GM21381 (cell line): ENCODE results near the gene PDSS2.
"Not testable (repeated sequence)": the region's sequence is repeated elsewhere in the genome, so short reads cannot be mapped to it uniquely, and the experiment has no call there.

Experiments
- ATAC-seq: cut with Tn5 transposase; IDR thresholded peaks from one replicate; pipeline ENCODE4 v1.9.1; 2021; ENCODE audit warnings: mild to moderate bottlenecking, moderate library complexity; ENCODE audit not compliant: unreplicated experiment

The PDSS2 gene

GRCh38 chr6:107459283-107460082 lies at the start of gene PDSS2:
TSS of gene PDSS2 (minus strand) at chr6:107459564. CDS start at chr6:107459285, 279 bp downstream.
- ATAC-seq: peak; percentile 92

- ATAC-seq: no peak
Measured at GRCh38 chr6:107506145-107506544, 46.8 kb upstream of the PDSS2 start.

GRCh38 chr6:107504270-107505026 lies 45.1 kb upstream of the PDSS2 start:
- ATAC-seq: no peak

GRCh38 chr6:107496892-107497684 lies 37.7 kb upstream of the PDSS2 start:
- ATAC-seq: no peak

GRCh38 chr6:107495971-107496370 lies 36.6 kb upstream of the PDSS2 start:
- no peak for ATAC-seq

- ATAC-seq: no peak
Measured at GRCh38 chr6:107495196-107495643, 35.9 kb upstream of the PDSS2 start.

- ATAC-seq: no peak
Measured at GRCh38 chr6:107493158-107494057, 34.0 kb upstream of the PDSS2 start.

- ATAC-seq: no peak
Measured at GRCh38 chr6:107491760-107492660, 32.6 kb upstream of the PDSS2 start.

GRCh38 chr6:107491138-107491609 lies 31.8 kb upstream of the PDSS2 start:
- ATAC-seq: no peak

- no peak for ATAC-seq
Measured at GRCh38 chr6:107490566-107491137, 31.3 kb upstream of the PDSS2 start.

- peak; percentile 48 for ATAC-seq
Measured at GRCh38 chr6:107489636-107490565, 30.5 kb upstream of the PDSS2 start, which contains the start of gene SOBP. TSS of gene SOBP (plus strand) at chr6:107490117. CDS start at chr6:107490617, 500 bp downstream.

GRCh38 chr6:107488875-107489635 lies 29.7 kb upstream of the PDSS2 start:
- ATAC-seq: no peak

GRCh38 chr6:107488174-107488874 lies 29.0 kb upstream of the PDSS2 start:
- ATAC-seq: no peak

GRCh38 chr6:107485157-107485556 lies 25.8 kb upstream of the PDSS2 start:
- ATAC-seq: no peak

- no peak for ATAC-seq
Measured at GRCh38 chr6:107479089-107479690, 19.8 kb upstream of the PDSS2 start.

- ATAC-seq: not testable (repeated sequence)
Measured at GRCh38 chr6:107475826-107476225, 16.5 kb upstream of the PDSS2 start.
